Thymus (tissue), 11 donors: ENCODE data around the gene SOS1. TPM values are rescaled to one million over a fixed set of nuclear protein-coding genes. Genes with fewer than 3 reads are reported as not detected.
"Not testable (repeated sequence)": the region's sequence is repeated elsewhere in the genome, so short reads cannot be mapped to it uniquely, and the experiment has no call there.

Experiments used
- DNase-seq, 9 donors: peaks; one replicate each; pipeline ENCODE4 v3.0.0-alpha.2; 2013; ENCODE audit warnings: low spot score in 9 of 9, low read depth in 6 of 9, missing footprints in 1 of 9
- H3K27ac ChIP-seq, 2 donors: one replicate each; pipeline ENCODE4 v1.5.1; 2013; ENCODE audit warnings: control low read depth in 1 of 2, low read depth in 1 of 2, low read length in 1 of 2, mild to moderate bottlenecking in 1 of 2, moderate library complexity in 1 of 2
- H3K27me3 ChIP-seq, 2 donors: one replicate each; pipeline ENCODE4 v1.5.1; 2013; ENCODE audit warnings: low read length in 1 of 2; ENCODE audit not compliant: control insufficient read depth in 2 of 2, insufficient read depth in 1 of 2
- H3K36me3 ChIP-seq, 2 donors: one replicate each; pipeline ENCODE4 v1.5.1; 2013; ENCODE audit warnings: low read length in 1 of 2, mild to moderate bottlenecking in 1 of 2, moderate library complexity in 1 of 2; ENCODE audit not compliant: control insufficient read depth in 2 of 2, insufficient read depth in 2 of 2
- H3K4me1 ChIP-seq, 2 donors: one replicate each; pipeline ENCODE4 v1.5.1; 2013; ENCODE audit warnings: low read length in 2 of 2; ENCODE audit not compliant: control insufficient read depth in 2 of 2, insufficient read depth in 2 of 2
- H3K4me3 ChIP-seq, 2 donors: one replicate each; pipeline ENCODE4 v1.5.1; 2013; ENCODE audit warnings: low read length in 2 of 2, control low read depth in 1 of 2, mild to moderate bottlenecking in 1 of 2
- H3K9me3 ChIP-seq, 2 donors: one replicate each; pipeline ENCODE4 v1.5.1; 2013; ENCODE audit warnings: low read length in 1 of 2, mild to moderate bottlenecking in 1 of 2; ENCODE audit not compliant: control insufficient read depth in 2 of 2, insufficient read depth in 1 of 2
- WGBS: extraction: QIAGEN DNeasy Blood & Tissue Kit; methylation state at CpG from one replicate; pipeline ENCODE4 v1.1.7; 2013; 5-methylcytosine and 5-hydroxymethylcytosine counted together
- polyA plus RNA-seq: library from polyadenylated mRNA; stranded (reverse); fragments of 200-250 nt; gene quantifications from one replicate; pipeline ENCODE4 v1.2.3, GENCODE V29; 2013
- total RNA-seq: library from RNA; stranded (reverse); fragments of 120-200 nt; gene quantifications from one replicate; pipeline ENCODE4 v1.2.4, GENCODE V29; 2013
- donor health status: healthy.

SOS1 gene
- total and polyA plus RNA-seq, 2 donors: 10.4 to 12.5 TPM

DNA sequence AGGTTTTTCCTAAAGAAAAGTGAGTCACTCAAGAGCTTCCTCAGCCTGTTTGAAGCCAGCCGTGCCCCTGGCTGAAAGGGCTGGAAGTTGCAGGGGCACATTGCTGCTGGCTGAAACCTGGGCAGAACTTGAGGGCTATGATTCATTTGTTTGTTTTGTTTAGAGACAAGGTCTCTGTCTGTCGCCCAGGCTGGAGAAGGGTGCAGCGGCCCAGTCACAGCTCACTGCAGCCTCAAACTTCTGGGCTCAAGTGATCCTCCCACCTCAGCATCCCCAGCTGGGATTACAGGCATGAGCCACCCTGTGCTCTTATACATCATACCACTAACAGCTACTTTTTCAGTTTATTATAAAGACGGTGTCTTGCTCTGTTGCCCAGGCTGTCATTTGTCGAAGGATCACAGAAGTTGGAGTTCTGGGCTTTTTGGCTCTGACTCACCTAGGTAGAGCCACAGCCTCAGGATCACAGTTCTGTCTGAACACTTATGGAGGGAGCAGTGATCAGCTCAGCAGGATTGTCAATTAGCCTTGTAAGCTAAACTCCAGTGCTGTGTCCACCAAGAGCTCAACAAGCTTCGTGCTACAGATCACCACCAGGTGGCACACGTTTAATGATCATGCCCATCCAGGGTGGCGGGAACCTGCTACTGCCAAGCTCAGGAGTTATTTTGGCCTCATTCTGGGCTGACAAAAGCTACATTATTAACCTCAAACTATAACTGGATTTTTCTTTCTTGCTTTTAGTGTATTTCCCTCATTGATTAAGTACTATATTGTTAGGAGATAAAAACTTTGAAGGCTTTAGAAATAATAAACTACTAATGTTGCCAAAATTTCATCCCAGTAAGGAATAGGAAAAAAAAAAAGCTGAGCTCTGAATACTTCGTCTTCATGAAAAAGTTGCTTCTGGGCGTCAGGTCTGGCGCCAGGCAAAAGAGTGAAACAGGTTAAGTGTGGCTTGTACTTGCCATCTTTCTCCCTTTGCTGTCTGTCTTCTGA, 173.3 kb downstream of the SOS1 start:
- no peaks in the 10 kb centered on the region for H3K27me3 ChIP-seq
- no peaks in the 10 kb centered on the region for H3K9me3 ChIP-seq
- DNase-seq: peak in 8 of 9 donors; percentile 21 to 78 (median 54)
- no peak overlapping the region for H3K4me3 ChIP-seq
- 75% methylated on average over 11 of the region's 11 CpGs for WGBS
- H3K36me3 ChIP-seq: no peaks in the 10 kb centered on the region
- H3K27ac ChIP-seq: no peak overlapping the region
- H3K4me1 ChIP-seq: no peaks in the 10 kb centered on the region

- WGBS: 92% methylated on average over 5 of the region's 5 CpGs
- Histone ChIP-seq H3K27ac (no peak overlapping the region), H3K27me3 (no peaks in the 10 kb centered on the region), H3K9me3 (no peaks in the 10 kb centered on the region), H3K4me1 (no peaks in the 10 kb centered on the region), H3K36me3 (no peaks in the 10 kb centered on the region), H3K4me3 (no peak overlapping the region)
- no peak for DNase-seq
Measured at GRCh38 chr2:38945911-38946310, 174.9 kb downstream of the SOS1 start.

- Histone ChIP-seq H3K4me1 (no peaks in the 10 kb centered on the region), H3K27me3 (no peaks in the 10 kb centered on the region), H3K36me3 (no peaks in the 10 kb centered on the region), H3K4me3 (no peak overlapping the region), H3K27ac (no peak overlapping the region), H3K9me3 (no peaks in the 10 kb centered on the region)
- DNase-seq: no peak
- WGBS: 93% methylated on average over 4 of the region's 4 CpGs
Measured at GRCh38 chr2:38945372-38945771, 175.5 kb downstream of the SOS1 start.

GRCh38 chr2:38943784-38944183, 177.1 kb downstream of the SOS1 start:
- DNase-seq: no peak
- Histone ChIP-seq H3K4me1 (no peaks in the 10 kb centered on the region), H3K36me3 (no peaks in the 10 kb centered on the region), H3K9me3 (no peaks in the 10 kb centered on the region), H3K4me3 (no peak overlapping the region), H3K27me3 (no peaks in the 10 kb centered on the region), H3K27ac (no peak overlapping the region)

DNA sequence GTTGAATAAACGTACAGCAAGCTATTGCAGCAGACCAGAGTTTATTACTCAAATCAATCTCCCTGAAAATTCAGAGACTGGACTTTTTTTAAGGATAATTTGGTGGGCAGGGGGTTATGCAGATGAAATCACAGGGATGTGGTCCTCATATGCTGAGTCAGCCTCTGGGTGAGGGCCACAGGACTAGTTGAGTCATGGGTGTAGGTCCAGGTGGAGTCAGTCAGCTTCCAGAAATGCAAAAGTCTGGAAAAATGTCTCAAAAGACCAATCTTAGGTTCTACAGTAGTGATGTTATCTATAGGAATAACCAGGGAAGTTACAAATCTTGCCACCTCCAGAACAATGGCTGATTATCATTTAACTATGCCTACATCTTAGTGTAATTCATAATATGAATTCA, 180.1 kb downstream of the SOS1 start:
- H3K9me3 ChIP-seq: no peaks in the 10 kb centered on the region
- no peak overlapping the region for H3K27ac ChIP-seq
- no peaks in the 10 kb centered on the region for H3K36me3 ChIP-seq
- no peak overlapping the region for H3K4me3 ChIP-seq
- 96% methylated on average over 1 of the region's 1 CpG for WGBS
- H3K27me3 ChIP-seq: no peaks in the 10 kb centered on the region
- H3K4me1 ChIP-seq: no peaks in the 10 kb centered on the region
- no peak for DNase-seq

GRCh38 chr2:38937548-38937947, 183.3 kb downstream of the SOS1 start:
- Histone ChIP-seq H3K27me3 (no peaks in the 10 kb centered on the region), H3K4me3 (no peak overlapping the region), H3K27ac (no peak overlapping the region), H3K9me3 (no peaks in the 10 kb centered on the region), H3K36me3 (no peaks in the 10 kb centered on the region), H3K4me1 (no peaks in the 10 kb centered on the region)
- 82% methylated on average over 3 of the region's 3 CpGs for WGBS
- no peak for DNase-seq

GRCh38 chr2:38936516-38936915, 184.3 kb downstream of the SOS1 start:
- H3K4me3 ChIP-seq, H3K4me1 ChIP-seq, H3K27me3 ChIP-seq, H3K9me3 ChIP-seq, H3K27ac ChIP-seq, DNase-seq, H3K36me3 ChIP-seq: not testable (repeated sequence)
- 97% methylated on average over 6 of the region's 6 CpGs for WGBS

- WGBS: 95% methylated on average over 4 of the region's 4 CpGs
- no peaks in the 10 kb centered on the region for H3K9me3 ChIP-seq
- no peaks in the 10 kb centered on the region for H3K27me3 ChIP-seq
- H3K4me1 ChIP-seq: no peaks in the 10 kb centered on the region
- no peak for DNase-seq
- no peaks in the 10 kb centered on the region for H3K36me3 ChIP-seq
- H3K27ac ChIP-seq: no peak overlapping the region
- no peak overlapping the region for H3K4me3 ChIP-seq
Measured at GRCh38 chr2:38935568-38936172, 185.2 kb downstream of the SOS1 start.

DNA sequence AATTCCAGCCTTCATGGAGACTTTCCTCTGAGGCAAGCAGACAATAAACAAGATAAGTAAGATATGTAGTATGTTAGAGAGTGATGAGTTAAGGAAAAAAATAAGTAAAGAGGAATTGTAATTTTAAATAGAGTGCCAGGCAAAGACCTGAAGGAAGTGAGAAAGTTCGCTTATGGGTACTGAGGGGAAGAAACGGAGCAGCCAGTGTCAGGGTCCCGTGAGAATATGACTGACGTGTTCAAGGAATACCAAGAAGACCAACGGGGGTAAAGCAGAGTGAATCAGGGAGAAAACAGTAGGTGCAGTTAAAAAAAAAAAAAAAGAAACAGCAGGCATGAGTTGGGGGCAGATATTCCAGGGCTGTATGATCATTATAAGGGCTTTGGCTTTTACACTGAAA, 186.1 kb downstream of the SOS1 start:
- H3K9me3 ChIP-seq: no peaks in the 10 kb centered on the region
- H3K4me1 ChIP-seq: no peaks in the 10 kb centered on the region
- H3K36me3 ChIP-seq: no peaks in the 10 kb centered on the region
- no peak overlapping the region for H3K4me3 ChIP-seq
- H3K27ac ChIP-seq: no peak overlapping the region
- no peak for DNase-seq
- H3K27me3 ChIP-seq: no peaks in the 10 kb centered on the region
- 84% methylated on average over 5 of the region's 5 CpGs for WGBS
